ENCODE results near the gene PUM1.

DNA sequence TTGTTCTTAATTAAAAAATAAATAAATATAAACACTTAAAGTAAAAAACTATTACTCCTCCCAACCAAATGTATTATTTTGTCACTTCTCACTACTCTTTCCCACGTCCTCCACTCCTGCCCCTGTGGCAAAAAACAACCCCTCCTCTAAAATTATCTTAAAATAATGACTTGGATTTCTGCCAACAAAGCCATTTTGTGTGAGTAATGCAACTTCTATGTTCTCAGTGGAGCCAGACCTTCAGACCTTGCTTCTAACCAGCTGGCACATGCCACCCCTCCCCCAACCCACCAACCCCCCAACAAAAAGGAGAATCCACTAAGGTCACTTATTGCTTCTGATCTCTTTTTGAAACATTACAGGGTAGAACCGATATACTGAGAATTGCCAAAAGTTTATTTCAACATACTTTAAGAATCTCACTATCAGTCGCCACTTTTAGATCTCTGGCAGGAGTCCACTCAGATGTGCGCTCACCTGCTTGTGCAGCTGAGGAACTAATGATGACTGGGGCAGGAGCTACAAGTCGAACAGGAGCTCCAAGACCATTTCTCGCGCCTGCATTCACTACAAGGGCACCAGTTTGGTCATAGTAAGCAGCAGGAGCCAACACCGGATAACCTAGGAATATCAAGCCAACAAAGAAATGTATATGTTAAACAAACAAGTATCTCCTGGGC lies 98.7 kb downstream of the PUM1 start:
- TF ChIP-seq, protein P1, sequence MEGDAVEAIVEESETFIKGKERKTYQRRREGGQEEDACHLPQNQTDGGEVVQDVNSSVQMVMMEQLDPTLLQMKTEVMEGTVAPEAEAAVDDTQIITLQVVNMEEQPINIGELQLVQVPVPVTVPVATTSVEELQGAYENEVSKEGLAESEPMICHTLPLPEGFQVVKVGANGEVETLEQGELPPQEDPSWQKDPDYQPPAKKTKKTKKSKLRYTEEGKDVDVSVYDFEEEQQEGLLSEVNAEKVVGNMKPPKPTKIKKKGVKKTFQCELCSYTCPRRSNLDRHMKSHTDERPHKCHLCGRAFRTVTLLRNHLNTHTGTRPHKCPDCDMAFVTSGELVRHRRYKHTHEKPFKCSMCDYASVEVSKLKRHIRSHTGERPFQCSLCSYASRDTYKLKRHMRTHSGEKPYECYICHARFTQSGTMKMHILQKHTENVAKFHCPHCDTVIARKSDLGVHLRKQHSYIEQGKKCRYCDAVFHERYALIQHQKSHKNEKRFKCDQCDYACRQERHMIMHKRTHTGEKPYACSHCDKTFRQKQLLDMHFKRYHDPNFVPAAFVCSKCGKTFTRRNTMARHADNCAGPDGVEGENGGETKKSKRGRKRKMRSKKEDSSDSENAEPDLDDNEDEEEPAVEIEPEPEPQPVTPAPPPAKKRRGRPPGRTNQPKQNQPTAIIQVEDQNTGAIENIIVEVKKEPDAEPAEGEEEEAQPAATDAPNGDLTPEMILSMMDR (IDR thresholded peaks at IDR 0.05; ENCODE audit: control extremely low read depth in 1 of 3, insufficient read depth in 1 of 3, low read depth in 1 of 3, low read length in 3 of 3), result no peak
- TF ChIP-seq RAD21 (IDR thresholded peaks at IDR 0.05 in 1 of 2, conservative IDR thresholded peaks at IDR 0.05 in 1 of 2; ENCODE audit: low read depth in 2 of 2, low read length in 2 of 2), result no peak

Data from H1 (cell line).